ENCODE measurements around the gene DLG2.

Gene DLG2

GRCh38 chr11:83523676-83524075 lies 2103.5 kb downstream of the DLG2 start:
- DNase-seq: no peak

GRCh38 chr11:83522911-83523310 lies 2104.2 kb downstream of the DLG2 start:
- no peak for DNase-seq

GRCh38 chr11:83521647-83522596 lies 2105.2 kb downstream of the DLG2 start:
- peak; percentile 33 for DNase-seq

- no peak for DNase-seq
Measured at GRCh38 chr11:83520849-83521248, 2106.3 kb downstream of the DLG2 start.

GRCh38 chr11:83511646-83512045 lies 2115.5 kb downstream of the DLG2 start:
- no peak for DNase-seq

GRCh38 chr11:83510530-83511460 lies 2116.3 kb downstream of the DLG2 start:
- no peak for DNase-seq

GRCh38 chr11:83508804-83509203 lies 2118.3 kb downstream of the DLG2 start:
- no peak for DNase-seq

GRCh38 chr11:83502041-83502440 lies 2125.1 kb downstream of the DLG2 start:
- DNase-seq: no peak

- DNase-seq: no peak
Measured at GRCh38 chr11:83493917-83494316, 2133.2 kb downstream of the DLG2 start.

GRCh38 chr11:83493034-83493433 lies 2134.1 kb downstream of the DLG2 start:
- DNase-seq: no peak

- no peak for DNase-seq
Measured at GRCh38 chr11:83483808-83484207, 2143.3 kb downstream of the DLG2 start.

- no peak for DNase-seq
Measured at GRCh38 chr11:83480811-83481210, 2146.3 kb downstream of the DLG2 start.

GRCh38 chr11:83480251-83480650 lies 2146.9 kb downstream of the DLG2 start:
- DNase-seq: no peak

GRCh38 chr11:83477772-83478171 lies 2149.4 kb downstream of the DLG2 start:
- DNase-seq: no peak

GRCh38 chr11:83475760-83476159 lies 2151.4 kb downstream of the DLG2 start:
- DNase-seq: no peak

- no peak for DNase-seq
Measured at GRCh38 chr11:83473743-83474142, 2153.4 kb downstream of the DLG2 start.

GRCh38 chr11:83472806-83473205 lies 2154.3 kb downstream of the DLG2 start:
- DNase-seq: no peak

- DNase-seq: no peak
Measured at GRCh38 chr11:83471831-83472727, 2155.1 kb downstream of the DLG2 start.

- DNase-seq: no peak
Measured at GRCh38 chr11:83467837-83468236, 2159.3 kb downstream of the DLG2 start.

GRCh38 chr11:83464160-83464944 lies 2162.8 kb downstream of the DLG2 start:
- DNase-seq: no peak

GRCh38 chr11:83459798-83460197 lies 2167.3 kb downstream of the DLG2 start:
- DNase-seq: peak; percentile 20

GRCh38 chr11:83456566-83456965 lies 2170.6 kb downstream of the DLG2 start:
- no peak for DNase-seq

Data from fibroblast of skin of right biceps (primary cell).